GM12891 (cell line): ENCODE measurements around the gene KCND3.
"Not testable (repeated sequence)": the region's sequence is repeated elsewhere in the genome, so short reads cannot be mapped to it uniquely, and the experiment has no call there.

Experiments used
- DNase-seq: peaks from one replicate; pipeline ENCODE4 v3.0.0; 2011; ENCODE audit warnings: low spot score; ENCODE audit not compliant: insufficient read length
- FAIRE-seq: peaks from 2 replicates; lab custom pipeline; 2011; peaks lifted over from hg19 to GRCh38; lab: Jason Lieb, UNC
- PAX5 ChIP-seq: IDR thresholded peaks from 2 replicates; pipeline ENCODE4 v1.6.1; 2011; ENCODE audit warnings: low read length, moderate library complexity, mild to moderate bottlenecking; ENCODE audit not compliant: insufficient read depth, severe bottlenecking
- POLR2A ChIP-seq: IDR thresholded peaks from 2 replicates; pipeline ENCODE4 v1.6.1; 2011; ENCODE audit warnings: low read depth, low read length, control low read depth
- POLR2AphosphoS5 ChIP-seq: IDR thresholded peaks from 2 replicates; pipeline ENCODE4 v1.6.1; 2011; ENCODE audit warnings: low read depth, low read length, control low read depth
- POU2F2 ChIP-seq: IDR thresholded peaks from 2 replicates; pipeline ENCODE4 v1.6.1; 2011; ENCODE audit warnings: low read depth, mild to moderate bottlenecking, control low read depth, low read length, moderate library complexity
- SPI1 ChIP-seq: IDR thresholded peaks from 2 replicates; pipeline ENCODE4 v1.6.1; 2011; ENCODE audit warnings: low read depth, low read length, control low read depth
- TAF1 ChIP-seq: IDR thresholded peaks from 2 replicates; pipeline ENCODE4 v1.6.1; 2011; ENCODE audit warnings: low read depth, low read length, control low read depth

KCND3 gene

DNA sequence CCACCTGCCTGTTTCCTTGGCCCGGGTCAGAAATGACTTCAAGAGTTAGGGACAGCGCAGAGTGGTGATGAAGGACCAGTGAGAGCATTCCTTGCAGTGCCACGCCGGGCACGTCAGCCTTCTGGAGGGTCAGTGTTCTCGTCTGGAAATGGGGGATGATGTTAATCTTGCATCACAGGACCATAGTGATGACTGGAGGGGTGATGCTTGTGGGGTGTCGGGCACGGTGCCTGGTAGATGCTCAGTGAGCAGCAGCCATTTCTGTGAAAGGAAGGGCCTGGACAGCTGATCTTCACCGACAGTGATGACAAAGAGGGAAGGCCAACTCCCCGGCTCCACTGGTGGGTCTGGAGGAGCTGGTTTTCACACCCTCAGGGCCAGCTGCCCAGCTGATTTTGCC, 177.6 kb downstream of the KCND3 start:
- no peak for DNase-seq
- FAIRE-seq, result no peak
- TF ChIP-seq POLR2A, result no peak
- no peak for TF ChIP-seq TAF1
- no peak for TF ChIP-seq PAX5
- TF ChIP-seq POU2F2, result no peak
- TF ChIP-seq SPI1, result no peak
- TF ChIP-seq POLR2AphosphoS5, result no peak

DNA sequence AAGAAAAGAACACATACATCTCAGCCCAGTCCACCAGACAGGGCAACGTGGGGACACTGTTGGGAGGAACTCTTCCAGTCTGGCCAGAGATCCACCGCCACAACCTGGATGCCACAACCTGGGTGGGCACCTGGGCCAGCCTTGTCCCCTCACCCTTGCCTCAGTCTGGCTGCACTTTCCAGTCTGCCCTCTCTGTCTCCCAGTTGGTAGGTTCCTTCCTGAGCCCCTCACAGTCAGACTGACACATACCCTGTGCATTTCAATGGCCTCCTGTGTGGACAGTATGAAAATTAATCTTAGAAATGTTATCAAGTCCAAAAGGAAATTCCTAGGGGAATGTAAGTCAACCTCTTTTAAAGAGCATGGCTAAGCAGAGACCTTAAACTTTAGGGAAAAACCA, 184.2 kb downstream of the KCND3 start:
- TF ChIP-seq SPI1 (no peak), POLR2A (no peak), POLR2AphosphoS5 (no peak), POU2F2 (no peak), PAX5 (no peak), TAF1 (no peak)
- no peak for FAIRE-seq
- DNase-seq, result no peak

DNA sequence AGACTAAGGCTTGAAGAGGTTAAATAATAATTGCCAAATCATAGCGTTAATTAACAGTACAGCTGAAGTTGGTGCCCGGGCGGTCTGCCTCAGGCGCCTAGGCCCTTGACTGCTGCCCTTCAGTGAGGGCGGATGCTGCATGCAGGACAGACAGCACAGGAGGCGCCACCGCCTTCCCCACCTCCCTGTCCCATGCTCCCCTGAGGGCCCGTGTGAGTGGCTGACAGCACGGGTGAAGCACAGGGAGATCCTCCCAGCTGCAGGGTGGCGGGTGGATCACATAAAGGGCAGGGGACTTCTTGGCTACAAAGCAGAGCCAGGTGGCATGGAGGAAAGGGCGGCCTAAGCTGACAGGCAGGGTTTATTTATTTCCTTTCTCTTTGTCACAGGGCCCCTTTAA, 184.7 kb downstream of the KCND3 start:
- DNase-seq (no peak), FAIRE-seq (no peak)
- TF ChIP-seq TAF1 (no peak), PAX5 (no peak), POLR2AphosphoS5 (no peak), POLR2A (no peak), POU2F2 (no peak), SPI1 (no peak)

DNA sequence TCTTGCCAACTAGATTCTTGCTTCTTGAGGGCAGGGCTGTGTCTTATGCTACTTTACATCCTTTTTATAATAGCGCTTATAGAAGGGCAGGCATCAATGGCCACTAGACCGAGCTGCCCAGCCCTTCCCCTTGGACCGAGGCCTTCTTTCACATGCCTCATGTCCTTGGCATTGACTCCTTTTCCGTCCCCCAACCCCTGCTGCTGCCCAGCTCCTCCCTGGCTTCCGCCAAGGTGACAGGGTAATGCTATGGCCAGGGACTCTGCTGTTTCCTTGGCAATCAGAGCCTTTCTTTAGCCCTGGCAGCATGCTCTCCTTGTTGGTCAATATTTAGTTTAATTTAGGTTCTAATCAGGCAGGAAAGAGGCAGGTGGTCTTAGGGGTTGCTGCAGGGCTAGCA, 185.5 kb downstream of the KCND3 start:
- no peak for FAIRE-seq
- no peak for DNase-seq
- TF ChIP-seq POLR2AphosphoS5, result no peak
- TF ChIP-seq TAF1, result no peak
- TF ChIP-seq POU2F2, result no peak
- no peak for TF ChIP-seq SPI1
- no peak for TF ChIP-seq PAX5
- no peak for TF ChIP-seq POLR2A

DNA sequence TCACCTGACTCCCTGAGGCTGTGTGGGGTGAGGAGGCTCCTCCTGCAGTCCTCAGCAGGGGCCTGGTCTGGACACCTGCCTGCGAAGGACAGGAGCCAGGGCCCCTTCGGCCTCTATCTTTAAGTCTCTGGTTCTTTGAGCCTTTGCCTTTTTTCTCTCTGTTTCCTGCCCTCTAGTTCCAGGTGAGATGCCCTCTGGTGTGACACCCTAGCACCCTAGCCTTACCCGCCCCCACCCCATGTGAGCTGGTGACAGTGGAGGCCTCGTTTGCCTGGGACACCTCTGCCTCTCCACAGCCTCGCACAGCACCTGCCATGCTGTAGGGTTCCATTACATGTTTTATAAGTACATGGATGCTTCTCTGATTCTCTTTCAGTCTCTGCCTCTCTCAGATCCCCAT, 186.5 kb downstream of the KCND3 start:
- no peak for DNase-seq
- FAIRE-seq, result no peak
- TF ChIP-seq POLR2A (no peak), PAX5 (no peak), POLR2AphosphoS5 (no peak), SPI1 (no peak), POU2F2 (no peak), TAF1 (no peak)

DNA sequence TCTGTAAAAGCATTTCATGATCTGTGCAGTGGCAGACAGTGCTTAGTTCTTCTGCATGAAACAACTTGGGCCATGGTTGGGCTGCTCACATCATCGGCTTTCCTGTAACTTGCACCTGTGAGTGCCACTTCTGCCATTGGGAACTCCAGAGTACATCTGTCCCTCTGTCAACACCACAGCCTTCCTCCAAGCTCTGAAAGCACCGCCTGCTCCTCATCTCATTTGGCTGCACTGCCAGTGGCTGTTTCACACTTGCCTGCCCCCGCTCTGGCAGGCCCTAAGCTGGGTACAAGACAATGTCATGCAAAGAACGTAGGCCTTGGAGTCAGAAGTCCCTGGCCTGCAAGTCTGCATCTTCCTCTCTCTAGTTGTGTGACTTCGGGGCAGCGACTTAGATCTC, 187.4 kb downstream of the KCND3 start:
- no peak for DNase-seq
- no peak for TF ChIP-seq POLR2A
- TF ChIP-seq TAF1, result no peak
- TF ChIP-seq POU2F2, result no peak
- TF ChIP-seq POLR2AphosphoS5, result no peak
- no peak for TF ChIP-seq PAX5
- no peak for TF ChIP-seq SPI1
- FAIRE-seq, result no peak

DNA sequence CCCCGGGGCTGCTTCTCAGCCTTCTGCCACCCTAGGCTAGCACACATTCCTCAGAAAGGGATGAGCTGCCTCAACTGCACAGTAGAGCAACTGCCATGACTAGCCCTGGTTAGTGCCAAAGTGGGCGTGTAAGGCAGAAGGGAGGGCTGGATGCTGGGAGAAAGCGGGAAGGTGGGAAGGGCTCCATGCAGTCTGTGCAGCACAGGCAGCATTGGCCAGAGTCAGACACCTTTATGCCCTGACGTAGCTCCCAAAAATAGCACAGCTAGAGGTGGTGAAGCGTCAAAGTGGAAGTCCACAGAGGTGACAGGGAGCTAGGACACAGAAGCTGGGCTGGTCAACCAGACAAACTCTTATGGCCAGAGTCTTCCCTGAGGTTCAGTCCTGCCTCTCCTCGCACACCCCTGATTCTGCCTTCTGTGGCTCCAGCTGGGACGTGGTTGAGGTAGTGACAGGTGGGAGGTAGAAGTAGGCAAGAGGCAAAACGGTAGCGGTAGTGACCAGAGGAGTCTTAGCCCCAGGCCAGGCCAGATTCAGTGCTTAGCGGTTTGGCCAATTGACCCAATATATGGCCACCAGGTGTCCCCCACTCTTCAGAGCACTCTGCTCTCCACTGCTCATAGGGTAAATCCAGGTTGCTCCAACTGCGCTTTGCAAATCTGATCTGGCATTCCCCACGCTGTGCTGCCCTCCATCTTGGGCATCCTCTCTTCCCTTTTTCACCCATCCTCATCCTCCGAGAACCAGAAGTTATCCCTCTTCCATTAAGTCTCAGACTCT, 188.2 kb downstream of the KCND3 start:
- DNase-seq, result no peak
- no peak for TF ChIP-seq PAX5
- TF ChIP-seq POU2F2, result no peak
- no peak for TF ChIP-seq TAF1
- no peak for TF ChIP-seq SPI1
- TF ChIP-seq POLR2A, result no peak
- no peak for TF ChIP-seq POLR2AphosphoS5

DNA sequence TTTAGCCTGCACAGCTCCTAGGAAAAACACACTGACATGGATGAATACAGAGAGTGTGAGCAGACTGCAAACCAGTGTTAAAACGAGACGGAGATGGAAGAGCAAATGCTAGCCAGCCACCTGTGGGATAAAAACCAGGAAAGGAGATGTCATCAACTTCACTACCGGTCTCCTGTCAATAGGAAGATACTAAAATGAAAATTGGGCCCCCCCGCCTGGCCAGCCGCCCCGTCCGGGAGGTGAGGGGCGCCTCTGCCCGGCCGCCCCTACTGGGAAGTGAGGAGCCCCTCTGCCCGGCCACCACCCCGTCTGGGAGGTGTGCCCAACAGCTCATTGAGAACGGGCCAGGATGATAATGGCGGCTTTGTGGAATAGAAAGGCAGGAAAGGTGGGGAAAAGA, 189.7 kb downstream of the KCND3 start:
- FAIRE-seq, DNase-seq: not testable (repeated sequence)

More for the DNA sequence above, 188.2 kb downstream of the KCND3 start:
- no peak for FAIRE-seq

DNA sequence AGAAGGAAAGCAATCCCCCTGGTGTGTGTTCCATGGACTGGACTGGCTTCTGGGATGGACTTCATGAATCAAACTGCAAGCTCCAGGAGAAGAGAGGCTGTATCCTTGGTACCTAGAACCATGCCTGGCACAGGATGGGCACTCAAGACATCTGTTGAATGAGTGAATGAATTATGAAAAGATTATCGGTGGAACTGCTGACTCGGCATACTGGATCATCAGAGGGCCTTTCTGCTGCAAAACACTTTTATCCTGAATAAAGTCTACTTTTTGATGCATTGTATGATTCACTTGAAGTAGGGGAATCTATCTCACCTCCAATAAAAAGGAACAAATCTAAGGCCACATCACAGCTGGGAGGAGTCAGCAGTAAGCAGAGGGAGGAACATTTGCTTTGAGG, 190.9 kb downstream of the KCND3 start:
- TF ChIP-seq SPI1 (no peak), POLR2AphosphoS5 (no peak), POU2F2 (no peak), PAX5 (no peak), POLR2A (no peak), TAF1 (no peak)
- FAIRE-seq, result no peak
- DNase-seq, result no peak

DNA sequence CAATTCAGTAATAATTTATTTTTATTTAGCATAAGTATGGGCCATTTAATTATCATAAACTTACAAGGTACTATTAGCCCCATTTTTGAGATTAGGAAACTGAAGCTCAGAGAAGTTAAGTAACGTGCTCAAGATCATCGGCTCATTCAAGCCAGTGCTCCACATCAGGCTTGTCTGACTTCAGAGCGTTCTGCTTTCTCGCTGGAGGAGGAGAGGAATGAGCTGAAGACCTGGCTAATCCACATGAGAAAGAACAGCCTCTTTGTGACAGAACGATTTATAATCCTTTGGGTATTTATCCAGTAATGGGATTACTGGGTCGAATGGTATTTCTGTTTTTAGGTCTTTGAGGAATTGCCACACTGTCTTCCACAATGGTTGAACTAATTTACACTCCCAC, 194.1 kb downstream of the KCND3 start:
- FAIRE-seq, result no peak

More for the DNA sequence above, 194.1 kb downstream of the KCND3 start:
- TF ChIP-seq POU2F2, result no peak
- TF ChIP-seq TAF1, result no peak
- TF ChIP-seq PAX5, result no peak
- TF ChIP-seq POLR2AphosphoS5, result no peak
- no peak for TF ChIP-seq SPI1
- TF ChIP-seq POLR2A, result no peak
- no peak for DNase-seq
